ENCODE measurements around the gene SLC35A5. TPM values are rescaled to one million over a fixed set of nuclear protein-coding genes. Genes with fewer than 3 reads are reported as not detected.
"Not testable (repeated sequence)": the region's sequence is repeated elsewhere in the genome, so short reads cannot be mapped to it uniquely, and the experiment has no call there.

Gene SLC35A5
- total and polyA plus RNA-seq, 2 of the 8 experiments (the other 6 are each of a cell fraction or from before 2014, with no cell fraction given): 36.5 to 38.6 TPM

DNA sequence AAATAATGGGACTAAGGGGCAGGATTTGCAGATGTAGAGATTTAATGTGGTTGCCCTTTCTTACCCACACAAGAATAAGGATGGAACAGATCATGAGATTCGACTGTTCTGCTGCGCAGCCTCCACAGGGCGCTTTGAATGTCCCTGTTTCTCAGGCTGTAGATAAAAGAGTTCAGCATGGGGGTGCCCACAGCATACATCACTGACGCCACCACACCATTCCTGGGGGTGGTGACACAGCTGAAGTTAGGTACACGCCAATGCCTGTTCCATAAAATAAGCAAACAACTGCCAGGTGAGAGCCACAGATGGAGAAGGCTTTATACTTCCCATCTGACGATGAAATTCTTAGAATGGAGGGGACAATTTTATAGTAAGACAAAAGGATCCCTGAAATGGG, 37.7 kb upstream of the SLC35A5 start:
- H2BK12ac ChIP-seq (ENCODE audit: low read depth, low read length); H3K4me1 ChIP-seq (replicated peaks in 1 of 4; ENCODE audit: control insufficient read depth in 3 of 4, insufficient read depth in 4 of 4, low read length in 3 of 4); H3K56ac ChIP-seq (replicated peaks; ENCODE audit: insufficient read length, low read depth, low read length); H4K91ac ChIP-seq (replicated peaks; ENCODE audit: insufficient read length, low read length); DNase-seq (ENCODE audit: low read depth in 1 of 2, low spot score in 2 of 2); H2BK15ac ChIP-seq (ENCODE audit: low read length); H3K9me3 ChIP-seq (ENCODE audit: insufficient read depth in 2 of 2, low read depth in 1 of 2, low read length in 1 of 2); H3K27me3 ChIP-seq (replicated peaks in 1 of 4; ENCODE audit: control insufficient read depth in 3 of 4, extremely low read depth in 1 of 4, insufficient read depth in 3 of 4, low read length in 3 of 4); H2BK120ac ChIP-seq (replicated peaks; ENCODE audit: low read depth, low read length); H4K20me1 ChIP-seq (replicated peaks in 1 of 2; ENCODE audit: control insufficient read depth in 1 of 2, insufficient read depth in 2 of 2, low read length in 2 of 2); H3K4ac ChIP-seq (replicated peaks; ENCODE audit: insufficient read length, low read depth, low read length); H3K23me2 ChIP-seq (ENCODE audit: low read depth, low read length); H3K27ac ChIP-seq (ENCODE audit: low read depth, low read length); H3K36me3 ChIP-seq (ENCODE audit: control insufficient read depth in 2 of 4, insufficient read depth in 4 of 4, low read length in 3 of 4); FAIRE-seq; H3K18ac ChIP-seq (ENCODE audit: extremely low read depth, low read length); H3K4me3 ChIP-seq (ENCODE audit: extremely low read depth in 1 of 4, insufficient read depth in 2 of 4, low read depth in 3 of 4, low read length in 4 of 4); H2AFZ ChIP-seq (ENCODE audit: low read length); H3K79me1 ChIP-seq (ENCODE audit: low read depth, low read length); CTCF ChIA-PET (ENCODE audit: partially characterized antibody); H4K8ac ChIP-seq (ENCODE audit: extremely low read depth, insufficient read depth, low read length); H2AK5ac ChIP-seq (ENCODE audit: low read depth, low read length); H3K4me2 ChIP-seq (ENCODE audit: insufficient read depth in 1 of 2, low read depth in 2 of 2, low read length in 2 of 2); H2BK20ac ChIP-seq (ENCODE audit: low read length); H3K23ac ChIP-seq (ENCODE audit: insufficient read length); H3K79me2 ChIP-seq (ENCODE audit: control insufficient read depth in 1 of 2, insufficient read depth in 2 of 2, low read length in 2 of 2); H2BK5ac ChIP-seq (ENCODE audit: low read depth, low read length); H3K14ac ChIP-seq (ENCODE audit: insufficient read length); POLR2A ChIA-PET (ENCODE audit: partially characterized antibody); H4K5ac ChIP-seq (ENCODE audit: insufficient read length, low read depth, low read length): not testable (repeated sequence)
- whole genome bisulfite sequencing, 2 experiments (ENCODE audit: extremely low coverage in 1 of 2, insufficient coverage in 1 of 2, insufficient read length in 1 of 2, insufficient replicate concordance in 2 of 2, low coverage in 1 of 2, low lambda C conversion rate in 2 of 2, missing lambda C conversion rate in 1 of 2): 92% methylated on average over 6 of the region's 6 CpGs; no CpG with 5 or more reads in 1 of the 2 experiments
- H3K9ac ChIP-seq (replicated peaks in 1 of 4; ENCODE audit: extremely low read depth in 1 of 4, low read depth in 3 of 4, low read length in 3 of 4): peak overlapping the region in 1 of 4 experiments; percentile 34; a peak in 1 of 7 replicates
